HepG2 (cell line): ENCODE measurements around the gene TRPM1. TPM values are rescaled to one million over a fixed set of nuclear protein-coding genes. Genes with fewer than 3 reads are reported as not detected.

Experiments used
- ATAC-seq: fragments of 200-7000 bp; cut with Tn5 transposase; 3 replicates; pipeline ENCODE4 v1.9.1; 2020; ENCODE audit warnings: mild to moderate bottlenecking, moderate library complexity
- BruUV-seq: library from RNA; stranded (reverse); fragments of 400-500 nt; replicated peaks from 2 replicates; lab custom pipeline; 2021; lab: Mats Ljungman, UMichigan
- CTCF ChIA-PET: fragments of 300-600 bp; formaldehyde crosslinking; extraction: SDS; loops from one replicate; lab custom pipeline; 2021; ENCODE audit warnings: low total read pairs, inconsistent platforms, low intra/inter-chr PET ratio; lab: Yijun Ruan, JAX
- POLR2A ChIA-PET: fragments of 350-600 bp; sonication (Branson Sonifier 250); formaldehyde crosslinking; loops from one replicate; lab custom pipeline; 2020; ENCODE audit warnings: antibody characterized with exemption, inconsistent platforms; lab: Yijun Ruan, JAX
- DNase-seq: peaks from one replicate; pipeline ENCODE4 v3.0.0-alpha.2; 2015; ENCODE audit warnings: low spot score
- FAIRE-seq: peaks from 3 replicates; lab custom pipeline; 2011; peaks lifted over from hg19 to GRCh38; lab: Jason Lieb, UNC
- H2AFZ ChIP-seq: one replicate; pipeline ENCODE4 v1.6.1; 2011; ENCODE audit warnings: low read length, inconsistent platforms
- H3K27ac ChIP-seq: fragments of 300-600 bp; 3 replicates; pipeline ENCODE4 v1.8.0; 2011; ENCODE audit warnings: mixed run types, mild to moderate bottlenecking, mixed read lengths, low read length, inconsistent platforms; ENCODE audit not compliant: insufficient read depth; ENCODE audit errors: extremely low read length
- H3K27me3 ChIP-seq, 2 experiments: fragments of 200-600 bp in 1 of 2; 2 replicates in 1 of 2; 3 replicates in 1 of 2; pipeline versions ENCODE4 v1.6.0 to v1.8.0; 2011; ENCODE audit warnings: low read length in 2 of 2, mild to moderate bottlenecking in 2 of 2, moderate library complexity in 2 of 2, inconsistent platforms in 1 of 2; ENCODE audit not compliant: insufficient read depth in 2 of 2, control insufficient read depth in 1 of 2
- H3K36me3 ChIP-seq, 2 experiments: fragments of 200-600 bp in 1 of 2; replicated peaks in 1 of 2; 2 replicates in 1 of 2; 3 replicates in 1 of 2; pipeline versions ENCODE4 v1.5.1 to v1.8.0; 2011; ENCODE audit warnings: low read length in 2 of 2, inconsistent platforms in 1 of 2; ENCODE audit not compliant: insufficient read depth in 2 of 2, control insufficient read depth in 1 of 2
- H3K4me1 ChIP-seq: 2 replicates; pipeline ENCODE4 v1.5.1; 2012; ENCODE audit warnings: low read length, inconsistent platforms; ENCODE audit not compliant: insufficient read depth
- H3K4me2 ChIP-seq: 2 replicates; pipeline ENCODE4 v1.6.0; 2011; ENCODE audit warnings: low read depth, low read length, inconsistent platforms
- H3K4me3 ChIP-seq, 3 experiments: fragments of 200-600 bp in 1 of 3; sonication (generic), shearing (Covaris generic) in 1 of 3; replicated peaks in 1 of 3; 2 replicates each; pipeline ENCODE4 v1.5.1; 2011 to 2016; ENCODE audit warnings: low read length in 3 of 3, inconsistent platforms in 2 of 3, low read depth in 2 of 3, mild to moderate bottlenecking in 2 of 3, control low read depth in 1 of 3, mixed read lengths in 1 of 3; ENCODE audit not compliant: insufficient read depth in 1 of 3
- H3K79me2 ChIP-seq: one replicate; pipeline ENCODE4 v1.6.1; 2011; ENCODE audit warnings: low read length, inconsistent platforms; ENCODE audit not compliant: insufficient read depth
- H3K9ac ChIP-seq: 2 replicates; pipeline ENCODE4 v1.6.0; 2011; ENCODE audit warnings: mild to moderate bottlenecking, low read depth, low read length, inconsistent platforms; ENCODE audit not compliant: insufficient read depth
- H3K9me3 ChIP-seq: 2 replicates; pipeline ENCODE4 v1.5.1; 2012; ENCODE audit warnings: mild to moderate bottlenecking, low read length
- H4K20me1 ChIP-seq: 2 replicates; pipeline ENCODE4 v1.6.0; 2011; ENCODE audit warnings: inconsistent platforms, mild to moderate bottlenecking, low read length, moderate library complexity; ENCODE audit not compliant: insufficient read depth
- HINFP ChIP-seq: sonication (generic); formaldehyde crosslinking; IDR thresholded peaks from 2 replicates; pipeline ENCODE4 v1.4.0; 2020; ENCODE audit warnings: low read depth, mild to moderate bottlenecking, missing genetic modification reagents
- KDM3A ChIP-seq: IDR thresholded peaks from 2 replicates; pipeline ENCODE4 v1.6.1; 2018; ENCODE audit warnings: low read depth, missing compliant biosample characterization
- PREB ChIP-seq: sonication (generic); formaldehyde crosslinking; IDR thresholded peaks from 2 replicates; pipeline ENCODE4 v1.4.0; 2020; ENCODE audit warnings: missing genetic modification reagents
- RNF2 ChIP-seq: fragments of 450-650 bp; conservative IDR thresholded peaks from 2 replicates; pipeline ENCODE4 v1.6.1; 2016; ENCODE audit warnings: low read depth
- ZBTB26 ChIP-seq: IDR thresholded peaks from 2 replicates; pipeline ENCODE4 v1.6.1; 2016; ENCODE audit warnings: missing compliant biosample characterization, missing genetic modification reagents, borderline replicate concordance
- ZNF136 ChIP-seq: sonication (generic); formaldehyde crosslinking; IDR thresholded peaks from 2 replicates; pipeline ENCODE4 v1.8.1; 2022; ENCODE audit warnings: low read depth, mild to moderate bottlenecking, moderate library complexity, missing genetic modification reagents
- ZNF354B ChIP-seq: sonication (generic); formaldehyde crosslinking; IDR thresholded peaks from 2 replicates; pipeline ENCODE4 v1.8.0; 2022; ENCODE audit warnings: mild to moderate bottlenecking, missing genetic modification reagents
- ZNF512 ChIP-seq: sonication (generic); formaldehyde crosslinking; IDR thresholded peaks from 2 replicates; pipeline ENCODE4 v1.4.0; 2020; ENCODE audit warnings: mild to moderate bottlenecking, missing genetic modification reagents
- ZNF607 ChIP-seq: sonication (generic); formaldehyde crosslinking; IDR thresholded peaks from 2 replicates; pipeline ENCODE4 v1.5.1; 2020; ENCODE audit warnings: missing genetic modification reagents, mild to moderate bottlenecking, borderline replicate concordance
- WGBS: methylation state at CpG from one replicate; pipeline ENCODE4 v1.1.6; 2017; ENCODE audit warnings: low lambda C conversion rate; 5-methylcytosine and 5-hydroxymethylcytosine counted together
- in situ Hi-C: cut with HindIII; loops from 2 replicates; pipeline ENCODE4 v1.10.0; 2017; ENCODE audit warnings: low pct_unique_long_range_greater_than_20kb; ENCODE audit not compliant: extremely low pct_ligation_motif_present
- intact Hi-C: fragments of 100-400 bp; cut with micrococcal nuclease; formaldehyde crosslinking; loops from one replicate; pipeline ENCODE4 v1.10.0; 2022; ENCODE audit not compliant: unreplicated experiment
- polyA plus RNA-seq, 8 experiments: library from polyadenylated mRNA; depleted of rRNA in 3 of 8; stranded (reverse) in 7 of 8; unstranded in 1 of 8; fragments of >200 nt; fragmentation: Illumina TruSeq in 4 of 8; extraction: Trizol in 4 of 8; gene quantifications; 2 replicates each; pipeline versions ENCODE4 v1.2.1 to v1.2.3, GENCODE V29; 2011 to 2016; ENCODE audit warnings: low read depth in 4 of 8, missing spikeins in 1 of 8, mixed read lengths in 1 of 8; ENCODE audit not compliant: insufficient read depth in 1 of 8
- total RNA-seq, 5 experiments: library from RNA; depleted of rRNA; stranded (reverse); fragments of >200 nt; fragmentation: Illumina TruSeq; extraction: Trizol; gene quantifications; 2 replicates each; pipeline ENCODE4 v1.2.3, GENCODE V29; 2016; ENCODE audit warnings: low read depth in 1 of 5

The TRPM1 gene
- total and polyA plus RNA-seq, 2 of the 13 experiments (the other 11 are each of a cell fraction or from before 2014, with no cell fraction given) = not detected

GRCh38 chr15:31091481-31091880 lies 10.0 kb downstream of the TRPM1 start:
- Histone ChIP-seq H4K20me1 (no peaks in the 10 kb centered on the region), H3K27ac (no peak overlapping the region), H3K4me1 (peaks cover 62% of the 10 kb centered on the region), H3K9ac (no peak overlapping the region), H3K36me3 (no peaks in the 10 kb centered on the region), H3K79me2 (no peaks in the 10 kb centered on the region), H3K27me3 (peaks cover 0 to 2% of the 10 kb centered on the region in 2 experiments; a peak in 1 of 5 replicates), H3K4me2 (no peak overlapping the region), H3K4me3 (no peak overlapping the region), H2AFZ (no peak overlapping the region), H3K9me3 (no peaks in the 10 kb centered on the region)
- TF ChIP-seq PREB (CRISPR knock-in tag) (no peak), ZNF354B (CRISPR knock-in tag) (no peak), ZNF607 (no peak), ZNF512 (CRISPR knock-in tag) (no peak)
- DNase-seq (no peak), ATAC-seq (no peak), FAIRE-seq (no peak)
- POLR2A ChIA-PET = interaction anchor here (1.9 kb wide), 1 partner anchor 100 kb away, joined by 8 read pairs; the partner anchor contains the start of gene MTMR10
- intact Hi-C loops = loop anchor here (5.0 kb wide), 1 partner anchor 99 kb away; the partner anchor contains the start of gene MTMR10
- CTCF ChIA-PET = no interaction called here
- 67% methylated on average over 6 of the region's 6 CpGs for WGBS
- in situ Hi-C loops = no loop called here
- no TSS peak for BruUV-seq

- intact Hi-C loops = loop anchor here (5.0 kb wide), 1 partner anchor 98 kb away; the partner anchor contains the start of gene MTMR10
- no peaks in the 10 kb centered on the region for H3K36me3 ChIP-seq
- FAIRE-seq (no peak), ATAC-seq (no peak), DNase-seq (no peak)
- no peak overlapping the region for H3K4me2 ChIP-seq
- CTCF ChIA-PET = no interaction called here
- H3K4me1 ChIP-seq = peaks cover 69% of the 10 kb centered on the region
- no peak overlapping the region for H3K27ac ChIP-seq
- H3K9me3 ChIP-seq = no peaks in the 10 kb centered on the region
- WGBS = 55% methylated on average over 4 of the region's 4 CpGs
- no TSS peak for BruUV-seq
- H3K4me3 ChIP-seq = no peak overlapping the region
- H3K27me3 ChIP-seq = no peaks in the 10 kb centered on the region
- in situ Hi-C loops = no loop called here
- no peak for TF ChIP-seq HINFP (CRISPR knock-in tag)
- no peak for TF ChIP-seq ZBTB26 (CRISPR knock-in tag)
- TF ChIP-seq ZNF136 = no peak
- TF ChIP-seq KDM3A (CRISPR knock-in tag) = no peak
- no peak for TF ChIP-seq RNF2
- TF ChIP-seq, all 625 proteins: peak for 0
- no peaks in the 10 kb centered on the region for H4K20me1 ChIP-seq
- POLR2A ChIA-PET = interaction anchor here (1.7 kb wide), 1 partner anchor 67 kb away, joined by 7 read pairs; no protein-coding TSS in a partner anchor
- no peaks in the 10 kb centered on the region for H3K79me2 ChIP-seq
- H3K9ac ChIP-seq = no peak overlapping the region
- H2AFZ ChIP-seq = no peak overlapping the region
These were observed 10.8 kb downstream of the TRPM1 start for GRCh38 chr15:31090766-31091165.
